ENCODE results near the gene TLR10. TPM values are rescaled to one million over a fixed set of nuclear protein-coding genes. Genes with fewer than 3 reads are reported as not detected.

Gene TLR10
- total RNA-seq, 2 donors from 2014 or later: not detected

GRCh38 chr4:38762560-38762959 is 20.2 kb downstream of the TLR10 start:
- 89 to 97% methylated on average over 11 to 14 of the region's 14 CpGs for WGBS, 2 experiments (ENCODE audit: insufficient coverage in 1 of 2, insufficient read length in 1 of 2)
- Histone ChIP-seq H3K9ac (ENCODE audit: extremely low read depth, low read length, poor library complexity, severe bottlenecking) (no peak overlapping the region), H3K27me3 (ENCODE audit: control insufficient read depth, insufficient read depth, low read length, poor library complexity, severe bottlenecking) (no peaks in the 10 kb centered on the region), H3K27ac (ENCODE audit: low read depth, low read length) (no peak overlapping the region), H3K36me3 (ENCODE audit: control insufficient read depth, insufficient read depth, low read length) (no peaks in the 10 kb centered on the region), H3K4me3 (ENCODE audit: low read length) (no peak overlapping the region), H3K4me1 (ENCODE audit: control insufficient read depth, insufficient read depth, low read length) (no peaks in the 10 kb centered on the region), H3K9me3 (ENCODE audit: control insufficient read depth, low read length) (no peaks in the 10 kb centered on the region)
- H3K27ac Mint-ChIP-seq: no peak overlapping the region
- DNase-seq: peak; percentile 43
- H3K36me3 Mint-ChIP-seq (ENCODE audit: low read depth): no peaks in the 10 kb centered on the region
- no peak overlapping the region for H3K4me3 Mint-ChIP-seq
- no peaks in the 10 kb centered on the region for H3K9me3 Mint-ChIP-seq
- no peak for TF ChIP-seq CTCF (conservative IDR thresholded peaks at IDR 0.05)
- H3K4me1 Mint-ChIP-seq: no peaks in the 10 kb centered on the region
- no peaks in the 10 kb centered on the region for H3K27me3 Mint-ChIP-seq (ENCODE audit: insufficient read depth)

- no peaks in the 10 kb centered on the region for H3K27me3 ChIP-seq (ENCODE audit: control insufficient read depth, insufficient read depth, low read length, poor library complexity, severe bottlenecking)
- no peak overlapping the region for H3K4me3 Mint-ChIP-seq
- H3K27ac Mint-ChIP-seq: no peak overlapping the region
- no peak overlapping the region for H3K27ac ChIP-seq (ENCODE audit: low read depth, low read length)
- no peaks in the 10 kb centered on the region for H3K36me3 Mint-ChIP-seq (ENCODE audit: low read depth)
- H3K36me3 ChIP-seq (ENCODE audit: control insufficient read depth, insufficient read depth, low read length): no peaks in the 10 kb centered on the region
- H3K27me3 Mint-ChIP-seq (ENCODE audit: insufficient read depth): no peaks in the 10 kb centered on the region
- no peak for TF ChIP-seq CTCF (conservative IDR thresholded peaks at IDR 0.05)
- no peaks in the 10 kb centered on the region for H3K4me1 ChIP-seq (ENCODE audit: control insufficient read depth, insufficient read depth, low read length)
- no peaks in the 10 kb centered on the region for H3K9me3 ChIP-seq (ENCODE audit: control insufficient read depth, low read length)
- 94 to 100% methylated on average over 1 of the region's 1 CpG for WGBS, 2 experiments (ENCODE audit: insufficient coverage in 1 of 2, insufficient read length in 1 of 2)
- no peaks in the 10 kb centered on the region for H3K9me3 Mint-ChIP-seq
- no peak for DNase-seq
- H3K9ac ChIP-seq (ENCODE audit: extremely low read depth, low read length, poor library complexity, severe bottlenecking): no peak overlapping the region
- no peak overlapping the region for H3K4me3 ChIP-seq (ENCODE audit: low read length)
- no peaks in the 10 kb centered on the region for H3K4me1 Mint-ChIP-seq
These were observed 23.0 kb downstream of the TLR10 start for GRCh38 chr4:38759790-38760122.

DNA sequence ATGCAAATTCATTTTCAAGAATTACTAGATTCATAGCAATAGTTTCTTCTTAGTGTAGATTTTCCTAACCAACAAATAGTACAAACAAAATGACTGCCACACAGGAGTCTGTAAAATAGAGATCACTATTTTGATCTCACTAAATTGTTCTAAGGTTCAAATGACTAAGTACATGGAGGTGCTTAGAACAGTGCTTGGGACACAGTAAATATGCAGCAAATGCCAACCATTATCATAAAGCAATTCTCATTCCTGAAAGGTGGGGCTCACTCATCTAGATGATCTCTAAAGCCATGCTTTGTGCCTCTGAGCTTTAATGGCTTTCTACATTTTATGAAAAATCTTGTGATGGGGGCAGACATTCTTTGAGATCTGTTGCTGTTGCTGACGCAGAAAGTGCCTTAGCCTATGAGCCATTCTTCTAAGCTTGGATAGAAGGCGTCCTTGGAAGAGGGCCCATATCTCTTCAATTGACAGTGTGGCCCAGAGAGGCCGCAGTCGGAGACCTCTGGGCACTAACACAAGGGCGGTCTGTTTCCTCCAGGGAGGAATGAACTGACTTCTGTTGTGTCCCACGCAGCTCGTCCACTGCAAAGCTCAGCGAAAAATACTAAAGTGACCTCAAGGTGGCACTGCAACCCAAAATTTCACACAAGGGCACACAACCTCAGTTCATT is 23.5 kb downstream of the TLR10 start:
- peak; percentile 87 for DNase-seq
- no peak overlapping the region for H3K27ac ChIP-seq (ENCODE audit: low read depth, low read length)
- H3K4me1 ChIP-seq (ENCODE audit: control insufficient read depth, insufficient read depth, low read length): no peaks in the 10 kb centered on the region
- no peaks in the 10 kb centered on the region for H3K27me3 ChIP-seq (ENCODE audit: control insufficient read depth, insufficient read depth, low read length, poor library complexity, severe bottlenecking)
- Mint-ChIP-seq H3K36me3 (ENCODE audit: low read depth) (no peaks in the 10 kb centered on the region), H3K27me3 (ENCODE audit: insufficient read depth) (no peaks in the 10 kb centered on the region), H3K4me1 (no peaks in the 10 kb centered on the region), H3K4me3 (no peak overlapping the region), H3K9me3 (no peaks in the 10 kb centered on the region), H3K27ac (peak overlapping the region; percentile 22)
- H3K9me3 ChIP-seq (ENCODE audit: control insufficient read depth, low read length): no peaks in the 10 kb centered on the region
- H3K9ac ChIP-seq (ENCODE audit: extremely low read depth, low read length, poor library complexity, severe bottlenecking): no peak overlapping the region
- H3K4me3 ChIP-seq (ENCODE audit: low read length): no peak overlapping the region
- peak; percentile 87 for TF ChIP-seq CTCF (conservative IDR thresholded peaks at IDR 0.05)
- H3K36me3 ChIP-seq (ENCODE audit: control insufficient read depth, insufficient read depth, low read length): no peaks in the 10 kb centered on the region
- 20 to 23% methylated on average over 7 to 8 of the region's 8 CpGs for WGBS, 2 experiments (ENCODE audit: insufficient coverage in 1 of 2, insufficient read length in 1 of 2)
